Trophoblast cell (in vitro differentiated cells and primary cell): ENCODE results near the gene GON7.
"Not testable (repeated sequence)": the region's sequence is repeated elsewhere in the genome, so short reads cannot be mapped to it uniquely, and the experiment has no call there.

Source experiments
- DNase-seq, 2 donors: peaks; one replicate each; pipeline ENCODE4 v3.0.0-alpha.2; 2016
- H2AFZ ChIP-seq: 2 replicates; pipeline ENCODE4 v1.6.1; 2013; ENCODE audit warnings: low read length, moderate library complexity, mild to moderate bottlenecking; ENCODE audit not compliant: insufficient read depth, poor library complexity
- H2AK5ac ChIP-seq: 2 replicates; pipeline ENCODE4 v1.6.1; 2013; ENCODE audit warnings: mild to moderate bottlenecking, low read length
- H2BK120ac ChIP-seq: 2 replicates; pipeline ENCODE4 v1.6.1; 2013; ENCODE audit warnings: low read length, mild to moderate bottlenecking, moderate library complexity; ENCODE audit not compliant: insufficient read depth, poor library complexity
- H2BK12ac ChIP-seq: 2 replicates; pipeline ENCODE4 v1.6.1; 2013; ENCODE audit warnings: mild to moderate bottlenecking, low read length, moderate library complexity
- H2BK5ac ChIP-seq: 2 replicates; pipeline ENCODE4 v1.6.1; 2013; ENCODE audit warnings: low read length, low read depth, moderate library complexity, mild to moderate bottlenecking; ENCODE audit not compliant: poor library complexity
- H3K14ac ChIP-seq: 2 replicates; pipeline ENCODE4 v1.6.1; 2013; ENCODE audit warnings: mild to moderate bottlenecking, low read length
- H3K18ac ChIP-seq: 2 replicates; pipeline ENCODE4 v1.6.1; 2013; ENCODE audit warnings: mild to moderate bottlenecking, low read length
- H3K23ac ChIP-seq: 2 replicates; pipeline ENCODE4 v1.6.1; 2013; ENCODE audit warnings: low read length
- H3K27ac ChIP-seq: 2 replicates; pipeline ENCODE4 v1.5.1; 2013; ENCODE audit warnings: low read depth, mild to moderate bottlenecking, inconsistent platforms, low read length, moderate library complexity
- H3K27me3 ChIP-seq: 2 replicates; pipeline ENCODE4 v1.6.1; 2013; ENCODE audit warnings: inconsistent platforms, mild to moderate bottlenecking, low read length, moderate library complexity; ENCODE audit not compliant: insufficient read depth
- H3K36me3 ChIP-seq, 2 experiments: 1 replicate in 1 of 2; 2 replicates in 1 of 2; pipeline ENCODE4 v1.6.1; 2013; ENCODE audit warnings: low read length in 2 of 2, mild to moderate bottlenecking in 2 of 2, moderate library complexity in 1 of 2; ENCODE audit not compliant: insufficient read depth in 2 of 2, control insufficient read depth in 1 of 2
- H3K4ac ChIP-seq: 2 replicates; pipeline ENCODE4 v1.6.1; 2013; ENCODE audit warnings: low read depth, mild to moderate bottlenecking, low read length, moderate library complexity
- H3K4me1 ChIP-seq, 2 experiments: 1 replicate in 1 of 2; 2 replicates in 1 of 2; pipeline ENCODE4 v1.6.1; 2013; ENCODE audit warnings: low read length in 2 of 2, mild to moderate bottlenecking in 2 of 2, moderate library complexity in 1 of 2; ENCODE audit not compliant: insufficient read depth in 2 of 2, control insufficient read depth in 1 of 2
- H3K4me2 ChIP-seq: 2 replicates; pipeline ENCODE4 v1.6.1; 2013; ENCODE audit warnings: inconsistent platforms, mild to moderate bottlenecking, low read length, moderate library complexity
- H3K4me3 ChIP-seq: 2 replicates; pipeline ENCODE4 v1.5.1; 2013; ENCODE audit warnings: mild to moderate bottlenecking, low read depth, low read length, inconsistent platforms
- H3K79me1 ChIP-seq: one replicate; pipeline ENCODE4 v1.6.1; 2013; ENCODE audit warnings: low read length
- H3K79me2 ChIP-seq: 2 replicates; pipeline ENCODE4 v1.6.1; 2013; ENCODE audit warnings: low read length, mild to moderate bottlenecking; ENCODE audit not compliant: control insufficient read depth, insufficient read depth, poor library complexity
- H3K9ac ChIP-seq: 2 replicates; pipeline ENCODE4 v1.6.1; 2013; ENCODE audit warnings: mild to moderate bottlenecking, low read length
- H3K9me3 ChIP-seq: 2 replicates; pipeline ENCODE4 v1.6.1; 2013; ENCODE audit warnings: low read depth, mild to moderate bottlenecking, control low read depth, inconsistent platforms, low read length; ENCODE audit not compliant: insufficient read depth
- H4K12ac ChIP-seq: 2 replicates; pipeline ENCODE4 v1.6.1; 2013; ENCODE audit warnings: low read depth, mild to moderate bottlenecking, low read length, moderate library complexity
- H4K8ac ChIP-seq: 2 replicates; pipeline ENCODE4 v1.6.1; 2013; ENCODE audit warnings: low read depth, mild to moderate bottlenecking, low read length, moderate library complexity
- H4K91ac ChIP-seq: one replicate; pipeline ENCODE4 v1.6.1; 2013; ENCODE audit warnings: low read depth, mild to moderate bottlenecking, low read length, moderate library complexity
- WGBS: extraction: QIAGEN DNeasy Blood & Tissue Kit; methylation state at CpG from one replicate; pipeline ENCODE4 v1.1.7; 2013; ENCODE audit warnings: missing lambda C conversion rate; ENCODE audit not compliant: insufficient read length, insufficient coverage; ENCODE audit errors: extremely low coverage; 5-methylcytosine and 5-hydroxymethylcytosine counted together

GON7 gene

GRCh38 chr14:93240678-93241000, 33.8 kb upstream of the GON7 start:
- Histone ChIP-seq H4K91ac (no peak overlapping the region), H3K36me3 (peaks cover 26 to 35% of the 10 kb centered on the region in 2 experiments), H3K79me2 (no peaks in the 10 kb centered on the region), H3K4me2 (no peak overlapping the region), H3K4me1 (no peaks in the 10 kb centered on the region), H3K9ac (no peak overlapping the region), H3K18ac (no peak overlapping the region), H4K8ac (no peak overlapping the region), H4K12ac (no peak overlapping the region), H3K23ac (no peak overlapping the region), H3K27ac (no peak overlapping the region), H2AFZ (no peak overlapping the region), H3K79me1 (no peaks in the 10 kb centered on the region), H3K27me3 (no peaks in the 10 kb centered on the region), H3K14ac (no peak overlapping the region), H3K9me3 (no peaks in the 10 kb centered on the region), H2BK5ac (no peak overlapping the region), H2AK5ac (no peak overlapping the region), H3K4ac (no peak overlapping the region), H3K4me3 (no peak overlapping the region), H2BK120ac (no peak overlapping the region), H2BK12ac (no peak overlapping the region)
- no CpG with 5 or more reads among the region's 3 CpGs for WGBS
- no peak for DNase-seq

GRCh38 chr14:93239869-93240677, 33.2 kb upstream of the GON7 start:
- Histone ChIP-seq H3K4me3 (no peak overlapping the region), H4K91ac (no peak overlapping the region), H3K79me2 (no peaks in the 10 kb centered on the region), H3K18ac (no peak overlapping the region), H3K23ac (no peak overlapping the region), H3K4ac (no peak overlapping the region), H4K12ac (no peak overlapping the region), H3K9ac (no peak overlapping the region), H2BK5ac (no peak overlapping the region), H2AK5ac (no peak overlapping the region), H2AFZ (no peak overlapping the region), H3K79me1 (no peaks in the 10 kb centered on the region), H2BK120ac (no peak overlapping the region), H3K36me3 (peaks cover 23 to 31% of the 10 kb centered on the region in 2 experiments), H3K4me2 (no peak overlapping the region), H3K14ac (no peak overlapping the region), H3K9me3 (no peaks in the 10 kb centered on the region), H3K4me1 (peaks cover 2 to 3% of the 10 kb centered on the region in 2 experiments), H2BK12ac (no peak overlapping the region), H3K27ac (no peak overlapping the region), H4K8ac (no peak overlapping the region), H3K27me3 (no peaks in the 10 kb centered on the region)
- no CpG with 5 or more reads among the region's 25 CpGs for WGBS
- DNase-seq, result no peak

- Histone ChIP-seq H3K4ac (no peak overlapping the region), H3K27ac (no peak overlapping the region), H2BK120ac (no peak overlapping the region), H4K91ac (no peak overlapping the region), H3K23ac (no peak overlapping the region), H2BK12ac (no peak overlapping the region), H2BK5ac (no peak overlapping the region), H3K4me2 (no peak overlapping the region), H3K79me2 (no peaks in the 10 kb centered on the region), H3K4me1 (peaks cover 6 to 9% of the 10 kb centered on the region in 2 experiments), H3K4me3 (no peak overlapping the region), H3K36me3 (peaks cover 0 to 1% of the 10 kb centered on the region in 2 experiments), H3K9ac (no peak overlapping the region), H4K12ac (no peak overlapping the region), H2AFZ (no peak overlapping the region), H3K79me1 (no peaks in the 10 kb centered on the region), H2AK5ac (no peak overlapping the region), H3K27me3 (no peaks in the 10 kb centered on the region), H3K9me3 (no peaks in the 10 kb centered on the region), H4K8ac (no peak overlapping the region), H3K14ac (no peak overlapping the region), H3K18ac (no peak overlapping the region)
- no CpG with 5 or more reads among the region's 10 CpGs for WGBS
- DNase-seq, result peak; percentile 87 to 93
Observed at GRCh38 chr14:93234798-93235197, 27.9 kb upstream of the GON7 start.

GRCh38 chr14:93233078-93233477, 26.2 kb upstream of the GON7 start:
- H3K79me1 ChIP-seq, H3K9me3 ChIP-seq, H3K27me3 ChIP-seq, H3K4ac ChIP-seq, H4K8ac ChIP-seq, H3K23ac ChIP-seq, H3K79me2 ChIP-seq, H3K36me3 ChIP-seq, H4K12ac ChIP-seq, H2BK120ac ChIP-seq, H3K4me1 ChIP-seq, H3K27ac ChIP-seq, H2AK5ac ChIP-seq, H3K4me2 ChIP-seq, H2AFZ ChIP-seq, H4K91ac ChIP-seq, H2BK12ac ChIP-seq, H3K9ac ChIP-seq, H3K4me3 ChIP-seq, DNase-seq, H3K14ac ChIP-seq, H2BK5ac ChIP-seq, H3K18ac ChIP-seq: not testable (repeated sequence)
- no CpG with 5 or more reads among the region's 5 CpGs for WGBS
